Neutrophil (primary cell): ENCODE results near the gene TFDP2.

Source experiments
- H3K27ac ChIP-seq: fragments of 200-600 bp; sonication (generic); 2 replicates; pipeline ENCODE4 v1.5.1; 2016; ENCODE audit warnings: mild to moderate bottlenecking, moderate library complexity
- H3K27me3 ChIP-seq: fragments of 200-600 bp; sonication (generic); 2 replicates; pipeline ENCODE4 v1.6.0; 2016; ENCODE audit warnings: mild to moderate bottlenecking
- H3K36me3 ChIP-seq: fragments of 200-600 bp; sonication (generic); 2 replicates; pipeline ENCODE4 v1.5.1; 2017
- H3K4me1 ChIP-seq, 2 experiments: fragments of 200-600 bp in 1 of 2; sonication (generic) in 1 of 2; 1 replicate in 1 of 2; 2 replicates in 1 of 2; pipeline versions ENCODE4 v1.5.1 to v1.6.1; 2013 to 2016; ENCODE audit warnings: low read depth in 1 of 2, low read length in 1 of 2, mild to moderate bottlenecking in 1 of 2, moderate library complexity in 1 of 2; ENCODE audit not compliant: control insufficient read depth in 1 of 2, insufficient read depth in 1 of 2
- H3K4me3 ChIP-seq, 2 experiments: fragments of 200-600 bp in 1 of 2; sonication (generic) in 1 of 2; 1 replicate in 1 of 2; 2 replicates in 1 of 2; pipeline ENCODE4 v1.5.1; 2013 to 2016; ENCODE audit warnings: low read depth in 1 of 2, low read length in 1 of 2, mild to moderate bottlenecking in 1 of 2, moderate library complexity in 1 of 2
- H3K9me3 ChIP-seq: fragments of 200-600 bp; sonication (generic); 2 replicates; pipeline ENCODE4 v1.5.1; 2016
- TF ChIP-seq, protein P1 (sequence below): fragments of 200-600 bp; sonication (generic); IDR thresholded peaks from 2 replicates; pipeline ENCODE4 v1.5.1; 2016; ENCODE audit warnings: antibody characterized with exemption

Gene TFDP2

GRCh38 chr3:141938011-141938500 lies 211.3 kb downstream of the TFDP2 start:
- H3K27ac ChIP-seq: no peak overlapping the region

DNA sequence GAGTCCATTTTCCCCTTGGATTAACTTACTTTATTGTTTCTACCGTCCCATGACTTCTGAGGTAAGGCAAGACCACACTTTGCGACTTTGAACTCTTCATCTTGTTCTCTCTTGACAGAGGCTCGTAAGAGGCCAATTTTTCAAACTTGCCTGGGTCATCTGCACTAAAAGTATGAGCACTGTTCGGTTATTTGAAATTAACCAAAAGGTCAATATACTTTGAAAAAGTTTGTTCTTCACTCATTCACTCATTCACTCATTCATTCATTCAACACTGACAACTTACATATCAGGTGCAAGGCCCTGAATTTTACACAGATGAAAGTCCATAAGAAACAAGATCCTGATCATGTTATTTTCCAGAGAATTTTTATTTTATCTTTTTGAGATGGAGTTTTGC lies 215.0 kb downstream of the TFDP2 start:
- no peaks in the 10 kb centered on the region for H3K9me3 ChIP-seq
- no peaks in the 10 kb centered on the region for H3K27me3 ChIP-seq
- no peaks in the 10 kb centered on the region for H3K36me3 ChIP-seq
- TF ChIP-seq, protein P1, sequence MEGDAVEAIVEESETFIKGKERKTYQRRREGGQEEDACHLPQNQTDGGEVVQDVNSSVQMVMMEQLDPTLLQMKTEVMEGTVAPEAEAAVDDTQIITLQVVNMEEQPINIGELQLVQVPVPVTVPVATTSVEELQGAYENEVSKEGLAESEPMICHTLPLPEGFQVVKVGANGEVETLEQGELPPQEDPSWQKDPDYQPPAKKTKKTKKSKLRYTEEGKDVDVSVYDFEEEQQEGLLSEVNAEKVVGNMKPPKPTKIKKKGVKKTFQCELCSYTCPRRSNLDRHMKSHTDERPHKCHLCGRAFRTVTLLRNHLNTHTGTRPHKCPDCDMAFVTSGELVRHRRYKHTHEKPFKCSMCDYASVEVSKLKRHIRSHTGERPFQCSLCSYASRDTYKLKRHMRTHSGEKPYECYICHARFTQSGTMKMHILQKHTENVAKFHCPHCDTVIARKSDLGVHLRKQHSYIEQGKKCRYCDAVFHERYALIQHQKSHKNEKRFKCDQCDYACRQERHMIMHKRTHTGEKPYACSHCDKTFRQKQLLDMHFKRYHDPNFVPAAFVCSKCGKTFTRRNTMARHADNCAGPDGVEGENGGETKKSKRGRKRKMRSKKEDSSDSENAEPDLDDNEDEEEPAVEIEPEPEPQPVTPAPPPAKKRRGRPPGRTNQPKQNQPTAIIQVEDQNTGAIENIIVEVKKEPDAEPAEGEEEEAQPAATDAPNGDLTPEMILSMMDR: no peak
- H3K4me3 ChIP-seq: no peak overlapping the region
- H3K27ac ChIP-seq: no peak overlapping the region
- no peaks in the 10 kb centered on the region for H3K4me1 ChIP-seq

More at GRCh38 chr3:141938011-141938500, 211.3 kb downstream of the TFDP2 start:
- no peak overlapping the region for H3K4me3 ChIP-seq
- no peaks in the 10 kb centered on the region for H3K9me3 ChIP-seq
- no peaks in the 10 kb centered on the region for H3K27me3 ChIP-seq
- H3K4me1 ChIP-seq: peaks cover 0 to 9% of the 10 kb centered on the region in 2 experiments
- TF ChIP-seq, protein P1: no peak
- H3K36me3 ChIP-seq: no peaks in the 10 kb centered on the region

DNA sequence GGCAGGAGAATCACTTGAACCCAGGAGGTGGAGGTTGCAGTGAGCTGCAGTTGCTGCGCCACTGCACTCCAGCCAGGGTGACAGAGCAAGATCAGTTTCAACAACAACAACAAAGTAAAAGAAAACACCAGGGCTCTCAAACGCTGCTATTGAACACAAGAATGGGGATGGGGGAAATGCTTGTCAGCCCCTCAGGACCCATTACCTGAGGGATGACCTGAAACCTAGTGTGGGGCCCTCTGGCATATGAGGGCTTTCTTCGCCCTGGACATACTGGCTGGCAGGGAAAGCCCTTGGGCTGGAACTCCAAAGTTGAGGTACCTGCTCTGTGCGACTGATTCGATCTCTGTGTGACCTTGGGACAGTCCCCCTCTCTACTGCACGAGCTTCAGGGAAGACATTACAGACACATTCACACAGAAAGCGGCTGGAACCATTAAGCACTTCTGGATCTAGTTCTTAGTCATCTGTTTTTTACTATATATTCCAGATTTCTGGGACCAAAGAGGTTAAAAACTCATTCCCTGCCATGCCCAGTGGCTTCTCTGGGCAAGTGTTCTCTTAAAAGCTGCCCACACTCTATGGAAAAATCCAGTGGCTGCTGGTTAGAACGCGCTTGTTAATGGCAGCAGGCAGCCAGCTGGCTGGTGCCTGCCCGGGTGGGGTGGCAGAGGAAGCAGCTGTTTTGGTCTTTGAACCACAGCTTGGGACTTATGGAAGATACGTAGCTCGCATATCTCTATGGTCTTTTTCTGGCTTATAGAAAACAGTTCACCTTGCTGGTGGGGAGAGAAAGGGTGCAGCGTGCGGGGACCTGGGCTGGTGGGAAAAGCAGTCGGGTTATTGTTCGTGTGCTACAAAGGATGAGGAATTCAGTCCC lies 215.7 kb downstream of the TFDP2 start:
- H3K4me3 ChIP-seq: no peak overlapping the region
- H3K27ac ChIP-seq: no peak overlapping the region
- H3K4me1 ChIP-seq: no peaks in the 10 kb centered on the region
- no peaks in the 10 kb centered on the region for H3K36me3 ChIP-seq
- TF ChIP-seq, protein P1: no peak
- no peaks in the 10 kb centered on the region for H3K27me3 ChIP-seq
- H3K9me3 ChIP-seq: no peaks in the 10 kb centered on the region

GRCh38 chr3:141930801-141931200 lies 218.5 kb downstream of the TFDP2 start:
- H3K4me3 ChIP-seq: no peak overlapping the region
- H3K9me3 ChIP-seq: no peaks in the 10 kb centered on the region
- H3K4me1 ChIP-seq: no peaks in the 10 kb centered on the region
- H3K27ac ChIP-seq: no peak overlapping the region
- H3K27me3 ChIP-seq: no peaks in the 10 kb centered on the region
- TF ChIP-seq, protein P1: no peak
- no peaks in the 10 kb centered on the region for H3K36me3 ChIP-seq

- Histone ChIP-seq H3K27me3 (no peaks in the 10 kb centered on the region), H3K27ac (no peak overlapping the region), H3K4me1 (no peaks in the 10 kb centered on the region), H3K36me3 (no peaks in the 10 kb centered on the region), H3K9me3 (no peaks in the 10 kb centered on the region), H3K4me3 (no peak overlapping the region)
- TF ChIP-seq, protein P1: no peak
These were observed 219.9 kb downstream of the TFDP2 start for GRCh38 chr3:141929341-141929995.
